GM18868 (cell line): Measurements from ENCODE around the gene LGALS13.
"Not testable (repeated sequence)": the region's sequence is repeated elsewhere in the genome, so short reads cannot be mapped to it uniquely, and the experiment has no call there.

Source experiments
- ATAC-seq: cut with Tn5 transposase; IDR thresholded peaks from one replicate; pipeline ENCODE4 v1.9.1; 2021; ENCODE audit warnings: mild to moderate bottlenecking, moderate library complexity; ENCODE audit not compliant: unreplicated experiment

LGALS13 gene

GRCh38 chr19:39613597-39613996 is 11.3 kb downstream of the LGALS13 start:
- ATAC-seq: no peak

GRCh38 chr19:39617745-39618144 is 15.4 kb downstream of the LGALS13 start:
- ATAC-seq: no peak

GRCh38 chr19:39623946-39624345 is 21.6 kb downstream of the LGALS13 start:
- ATAC-seq: no peak

GRCh38 chr19:39627631-39628030 is 25.3 kb downstream of the LGALS13 start:
- not testable (repeated sequence) for ATAC-seq

- no peak for ATAC-seq
These were observed 28.9 kb downstream of the LGALS13 start for GRCh38 chr19:39631178-39631577.

- ATAC-seq: no peak
These were observed 29.3 kb downstream of the LGALS13 start for GRCh38 chr19:39631626-39632025.

GRCh38 chr19:39637891-39638290 is 35.6 kb downstream of the LGALS13 start:
- ATAC-seq: no peak

GRCh38 chr19:39641773-39642172 is 39.4 kb downstream of the LGALS13 start:
- ATAC-seq: no peak

GRCh38 chr19:39643591-39643990 is 41.3 kb downstream of the LGALS13 start:
- ATAC-seq: no peak

GRCh38 chr19:39645800-39646411 is 43.6 kb downstream of the LGALS13 start:
- no peak for ATAC-seq

- ATAC-seq: no peak
These were observed 45.6 kb downstream of the LGALS13 start for GRCh38 chr19:39647918-39648317.

- no peak for ATAC-seq
These were observed 53.3 kb downstream of the LGALS13 start, which contains the start of gene LGALS16 for GRCh38 chr19:39655613-39656012. Gene LGALS16 (plus strand): TSS chr19:39655913. CDS start chr19:39655962, 49 bp downstream.
